ENCODE results near the gene PRR15L. TPM values are rescaled to one million over a fixed set of nuclear protein-coding genes. Genes with fewer than 3 reads are reported as not detected.
"Not testable (repeated sequence)": the region's sequence is repeated elsewhere in the genome, so short reads cannot be mapped to it uniquely, and the experiment has no call there.

The PRR15L gene
- polyA plus RNA-seq (ENCODE audit: insufficient read length in 3 of 3): 10 to 100 TPM; 18.0 to 20.6 (median 18.2) TPM
- long read RNA-seq, donor 1, transcript PRR15L-201 (2 exons, 1,519 nt): major isoform, 5 of 5 reads
- long read RNA-seq, donor 1, partial matches to known transcripts: 0 of 5 reads
- long read RNA-seq, donor 1, other reads (novel, unspliced or antisense): 0 of 5 reads
- long read RNA-seq, donor 2, partial matches to known transcripts: 0 of 2 reads
- long read RNA-seq, donor 2, other reads (novel, unspliced or antisense): 0 of 2 reads
- long read RNA-seq, donor 3, transcript PRR15L-201 (2 exons, 1,519 nt): major isoform, 8 of 8 reads
- long read RNA-seq, donor 3, partial matches to known transcripts: 0 of 8 reads
- long read RNA-seq, donor 3, other reads (novel, unspliced or antisense): 0 of 8 reads
- long read RNA-seq, donor 4, partial matches to known transcripts: 0 of 1 reads
- long read RNA-seq, donor 4, other reads (novel, unspliced or antisense): 0 of 1 reads
- long read RNA-seq, donor 5: 0 reads
- long read RNA-seq, donor 6, transcript PRR15L-201 (2 exons, 1,519 nt): major isoform, 9 of 9 reads
- long read RNA-seq, donor 6, partial matches to known transcripts: 0 of 9 reads
- long read RNA-seq, donor 6, other reads (novel, unspliced or antisense): 0 of 9 reads
- long read RNA-seq, donor 7, transcript PRR15L-201 (2 exons, 1,519 nt): major isoform, 11 of 11 reads
- long read RNA-seq, donor 7, partial matches to known transcripts: 0 of 11 reads
- long read RNA-seq, donor 7, other reads (novel, unspliced or antisense): 0 of 11 reads
- long read RNA-seq, donor 8: 0 reads
- long read RNA-seq, donor 9, transcript PRR15L-201 (2 exons, 1,519 nt): major isoform, 9 of 17 reads
- long read RNA-seq, donor 9, partial matches to known transcripts: 0 of 17 reads
- long read RNA-seq, donor 9, other reads (novel, unspliced or antisense): 8 of 17 reads
- long read RNA-seq, donor 10, transcript PRR15L-201 (2 exons, 1,519 nt): major isoform, 7 of 7 reads
- long read RNA-seq, donor 10, partial matches to known transcripts: 0 of 7 reads
- long read RNA-seq, donor 10, other reads (novel, unspliced or antisense): 0 of 7 reads
- long read RNA-seq, donor 11, transcript PRR15L-201 (2 exons, 1,519 nt): major isoform, 10 of 10 reads
- long read RNA-seq, donor 11, partial matches to known transcripts: 0 of 10 reads
- long read RNA-seq, donor 11, other reads (novel, unspliced or antisense): 0 of 10 reads
- long read RNA-seq, donor 12, partial matches to known transcripts: 0 of 4 reads
- long read RNA-seq, donor 12, other reads (novel, unspliced or antisense): 0 of 4 reads
- long read RNA-seq, donor 13: 0 reads
- long read RNA-seq, donor 14, transcript PRR15L-201 (2 exons, 1,519 nt): major isoform, 7 of 7 reads
- long read RNA-seq, donor 14, partial matches to known transcripts: 0 of 7 reads
- long read RNA-seq, donor 14, other reads (novel, unspliced or antisense): 0 of 7 reads
- long read RNA-seq, donor 15: 0 reads
- long read RNA-seq, donor 16, transcript PRR15L-201 (2 exons, 1,519 nt): major isoform, 8 of 8 reads
- long read RNA-seq, donor 16, partial matches to known transcripts: 0 of 8 reads
- long read RNA-seq, donor 16, other reads (novel, unspliced or antisense): 0 of 8 reads

- DNase-seq (ENCODE audit: extremely low read depth in 1 of 11, low read depth in 9 of 11, low spot score in 4 of 11): peak in 4 of 11 donors; percentile 51 to 60 (median 56)
Measured at GRCh38 chr17:47957591-47958490, at the start of gene PRR15L. TSS of gene PRR15L (minus strand) at chr17:47957883. CDS start at chr17:47953234, 4,649 bp downstream.

- DNase-seq (ENCODE audit: extremely low read depth in 1 of 11, low read depth in 9 of 11, low spot score in 4 of 11): no peak
Measured at GRCh38 chr17:48006936-48007709, 49.4 kb upstream of the PRR15L start.

GRCh38 chr17:48004983-48005382, 47.3 kb upstream of the PRR15L start:
- no peak for DNase-seq (ENCODE audit: extremely low read depth in 1 of 11, low read depth in 9 of 11, low spot score in 4 of 11)

GRCh38 chr17:48003417-48004151, 45.9 kb upstream of the PRR15L start:
- DNase-seq (ENCODE audit: extremely low read depth in 1 of 11, low read depth in 9 of 11, low spot score in 4 of 11): no peak

- DNase-seq (ENCODE audit: extremely low read depth in 1 of 11, low read depth in 9 of 11, low spot score in 4 of 11): no peak
Measured at GRCh38 chr17:48002916-48003416, 45.3 kb upstream of the PRR15L start.

- DNase-seq (ENCODE audit: extremely low read depth in 1 of 11, low read depth in 9 of 11, low spot score in 4 of 11): no peak
Measured at GRCh38 chr17:48002266-48002915, 44.7 kb upstream of the PRR15L start.

GRCh38 chr17:48001657-48002056, 44.0 kb upstream of the PRR15L start:
- DNase-seq (ENCODE audit: extremely low read depth in 1 of 11, low read depth in 9 of 11, low spot score in 4 of 11): not testable (repeated sequence)

- no peak for DNase-seq (ENCODE audit: extremely low read depth in 1 of 11, low read depth in 9 of 11, low spot score in 4 of 11)
Measured at GRCh38 chr17:48001197-48001596, 43.5 kb upstream of the PRR15L start.

- no peak for DNase-seq (ENCODE audit: extremely low read depth in 1 of 11, low read depth in 9 of 11, low spot score in 4 of 11)
Measured at GRCh38 chr17:47999582-47999981, 41.9 kb upstream of the PRR15L start.

- no peak for DNase-seq (ENCODE audit: extremely low read depth in 1 of 11, low read depth in 9 of 11, low spot score in 4 of 11)
Measured at GRCh38 chr17:47998044-47998443, 40.4 kb upstream of the PRR15L start.

- DNase-seq (ENCODE audit: extremely low read depth in 1 of 11, low read depth in 9 of 11, low spot score in 4 of 11): no peak
Measured at GRCh38 chr17:47997586-47997985, 39.9 kb upstream of the PRR15L start.

- no peak for DNase-seq (ENCODE audit: extremely low read depth in 1 of 11, low read depth in 9 of 11, low spot score in 4 of 11)
Measured at GRCh38 chr17:47996201-47996600, 38.5 kb upstream of the PRR15L start.

- DNase-seq (ENCODE audit: extremely low read depth in 1 of 11, low read depth in 9 of 11, low spot score in 4 of 11): no peak
Measured at GRCh38 chr17:47995241-47995935, 37.7 kb upstream of the PRR15L start.

- DNase-seq (ENCODE audit: extremely low read depth in 1 of 11, low read depth in 9 of 11, low spot score in 4 of 11): no peak
Measured at GRCh38 chr17:47994724-47995123, 37.0 kb upstream of the PRR15L start.

GRCh38 chr17:47993964-47994363, 36.3 kb upstream of the PRR15L start:
- no peak for DNase-seq (ENCODE audit: extremely low read depth in 1 of 11, low read depth in 9 of 11, low spot score in 4 of 11)
